DND-41 (cell line): ENCODE measurements around the gene ZCWPW1.

Experiments
- CTCF ChIP-seq: IDR thresholded peaks from 2 replicates; pipeline ENCODE4 v1.5.1; 2012; ENCODE audit warnings: borderline replicate concordance, low read length, moderate library complexity, mild to moderate bottlenecking; ENCODE audit not compliant: poor library complexity, severe bottlenecking; ENCODE audit errors: extremely low read depth
- EZH2 ChIP-seq: IDR thresholded peaks from 3 replicates; pipeline ENCODE4 v1.6.1; 2012; ENCODE audit warnings: borderline replicate concordance, low read depth, mild to moderate bottlenecking, moderate library complexity, low read length, inconsistent platforms; ENCODE audit not compliant: severe bottlenecking

GRCh38 chr7:100356416-100357068, 72.0 kb downstream of the ZCWPW1 start:
- TF ChIP-seq CTCF (no peak), EZH2 (no peak)
